Measurements from ENCODE around the gene HYCC1.
"Not testable (repeated sequence)": the region's sequence is repeated elsewhere in the genome, so short reads cannot be mapped to it uniquely, and the experiment has no call there.

DNA sequence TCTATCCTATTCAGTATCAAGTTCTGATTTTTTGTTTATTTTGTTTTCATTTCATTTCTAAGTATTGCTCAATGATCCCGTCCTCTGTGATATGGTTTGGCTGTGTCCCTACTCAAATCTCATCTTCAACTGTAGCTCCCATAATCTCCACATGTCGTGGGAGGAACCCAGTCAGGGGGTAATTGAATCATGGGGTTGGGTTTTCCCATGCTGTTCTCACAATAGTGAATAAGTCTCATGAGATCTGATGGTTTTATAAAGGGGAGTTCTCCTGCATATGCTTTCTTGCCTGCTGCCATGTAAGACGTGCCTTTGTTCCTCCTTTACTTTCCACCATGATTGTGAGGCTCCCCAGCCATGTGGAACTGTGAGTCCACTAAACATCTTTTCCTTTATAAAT, 39.3 kb downstream of the HYCC1 start:
- TF ChIP-seq, protein P1, sequence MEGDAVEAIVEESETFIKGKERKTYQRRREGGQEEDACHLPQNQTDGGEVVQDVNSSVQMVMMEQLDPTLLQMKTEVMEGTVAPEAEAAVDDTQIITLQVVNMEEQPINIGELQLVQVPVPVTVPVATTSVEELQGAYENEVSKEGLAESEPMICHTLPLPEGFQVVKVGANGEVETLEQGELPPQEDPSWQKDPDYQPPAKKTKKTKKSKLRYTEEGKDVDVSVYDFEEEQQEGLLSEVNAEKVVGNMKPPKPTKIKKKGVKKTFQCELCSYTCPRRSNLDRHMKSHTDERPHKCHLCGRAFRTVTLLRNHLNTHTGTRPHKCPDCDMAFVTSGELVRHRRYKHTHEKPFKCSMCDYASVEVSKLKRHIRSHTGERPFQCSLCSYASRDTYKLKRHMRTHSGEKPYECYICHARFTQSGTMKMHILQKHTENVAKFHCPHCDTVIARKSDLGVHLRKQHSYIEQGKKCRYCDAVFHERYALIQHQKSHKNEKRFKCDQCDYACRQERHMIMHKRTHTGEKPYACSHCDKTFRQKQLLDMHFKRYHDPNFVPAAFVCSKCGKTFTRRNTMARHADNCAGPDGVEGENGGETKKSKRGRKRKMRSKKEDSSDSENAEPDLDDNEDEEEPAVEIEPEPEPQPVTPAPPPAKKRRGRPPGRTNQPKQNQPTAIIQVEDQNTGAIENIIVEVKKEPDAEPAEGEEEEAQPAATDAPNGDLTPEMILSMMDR (conservative IDR thresholded peaks at IDR 0.05): not testable (repeated sequence)
- not testable (repeated sequence) for TF ChIP-seq ZFX (IDR thresholded peaks at IDR 0.05)

Measured in C4-2B (cell line).